CD4-positive, alpha-beta T cell treated with Interleukin-12 subunit alpha and Interleukin-12 subunit beta, for 1 hour (primary cell): ENCODE measurements around the gene MALSU1.

Experiments used
- DNase-seq: peaks from one replicate; pipeline ENCODE4 v3.0.0-alpha.2; 2020

MALSU1 gene

GRCh38 chr7:23298885-23299769 is at the start of gene MALSU1:
Gene MALSU1 (plus strand): TSS chr7:23299339. CDS start chr7:23299353, 14 bp downstream.
- DNase-seq = peak; percentile 96

- no peak for DNase-seq
These were observed 49.7 kb upstream of the MALSU1 start for GRCh38 chr7:23249486-23249885.

- DNase-seq = no peak
These were observed 45.0 kb upstream of the MALSU1 start for GRCh38 chr7:23254051-23254681.

DNA sequence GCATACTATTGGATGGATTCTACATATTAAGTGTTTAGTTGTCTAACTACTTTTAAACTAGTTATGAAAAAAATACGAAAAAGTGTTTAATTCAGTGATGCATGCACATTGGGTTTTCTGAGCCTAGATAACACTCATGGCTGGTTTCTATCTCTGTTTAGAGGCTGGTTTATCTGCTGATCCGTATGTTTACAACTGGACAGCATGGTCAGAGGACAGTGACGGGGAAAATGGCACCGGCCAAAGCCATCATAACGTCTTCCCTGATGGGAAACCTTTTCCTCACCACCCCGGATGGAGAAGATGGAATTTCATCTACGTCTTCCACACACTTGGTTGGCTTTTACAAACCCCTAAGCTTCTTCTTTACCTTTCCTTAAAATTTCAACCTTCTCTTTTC is 42.4 kb upstream of the MALSU1 start:
- no peak for DNase-seq

GRCh38 chr7:23260371-23260770 is 38.8 kb upstream of the MALSU1 start:
- no peak for DNase-seq

GRCh38 chr7:23261843-23262452 is 37.2 kb upstream of the MALSU1 start:
- peak; percentile 53 for DNase-seq

DNA sequence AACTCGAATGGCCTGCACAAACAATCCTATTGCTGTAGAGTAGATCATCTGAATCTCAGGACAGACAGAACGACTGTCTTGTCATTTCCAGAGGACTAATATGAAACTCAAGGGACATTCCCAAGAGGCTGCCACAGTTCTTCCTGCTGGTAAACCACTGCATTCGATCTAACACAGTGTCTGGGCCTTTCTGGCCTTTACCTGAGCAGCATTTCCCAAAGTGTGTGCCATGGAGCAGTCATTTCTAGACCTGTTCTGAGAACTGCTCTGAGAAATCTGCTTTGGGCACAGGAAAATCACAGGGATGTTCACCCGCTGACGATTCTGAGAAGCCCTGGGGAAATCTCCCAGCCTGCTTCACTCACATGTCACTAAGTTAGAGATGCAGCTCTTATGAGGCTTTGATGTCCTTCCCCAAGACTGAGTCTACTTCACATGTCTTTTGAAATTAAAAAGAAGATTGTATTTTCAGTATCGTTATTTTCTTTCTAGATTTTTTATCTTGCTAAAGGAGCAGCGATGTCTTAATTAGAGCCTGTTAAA is 34.2 kb upstream of the MALSU1 start:
- DNase-seq = no peak

GRCh38 chr7:23266918-23267317 is 32.2 kb upstream of the MALSU1 start:
- no peak for DNase-seq

- DNase-seq = no peak
These were observed 31.8 kb upstream of the MALSU1 start for GRCh38 chr7:23267357-23267756.

DNA sequence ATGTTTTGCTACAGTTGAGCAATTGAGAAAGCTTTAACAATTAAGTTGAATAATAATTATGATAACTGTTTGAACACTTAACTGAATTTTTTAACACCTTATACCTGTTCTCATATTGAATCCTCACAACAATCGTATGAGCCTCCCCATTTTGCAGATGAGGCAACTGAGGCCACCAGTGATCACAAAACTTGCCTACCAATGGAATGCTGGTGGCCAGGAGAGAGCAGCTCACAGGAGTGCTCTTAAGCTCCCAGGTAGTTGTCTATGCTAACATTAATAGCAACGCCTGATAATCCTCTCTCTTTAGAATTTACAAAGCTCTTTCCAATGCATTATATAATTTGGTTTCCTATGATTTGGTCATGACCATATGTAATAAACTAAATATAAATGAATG is 31.0 kb upstream of the MALSU1 start:
- no peak for DNase-seq

- no peak for DNase-seq
These were observed 30.4 kb upstream of the MALSU1 start for GRCh38 chr7:23268746-23269145.

- DNase-seq = no peak
These were observed 26.9 kb upstream of the MALSU1 start for GRCh38 chr7:23272275-23272674.

- DNase-seq = peak; percentile 85
These were observed 26.0 kb upstream of the MALSU1 start for GRCh38 chr7:23273141-23273599.

DNA sequence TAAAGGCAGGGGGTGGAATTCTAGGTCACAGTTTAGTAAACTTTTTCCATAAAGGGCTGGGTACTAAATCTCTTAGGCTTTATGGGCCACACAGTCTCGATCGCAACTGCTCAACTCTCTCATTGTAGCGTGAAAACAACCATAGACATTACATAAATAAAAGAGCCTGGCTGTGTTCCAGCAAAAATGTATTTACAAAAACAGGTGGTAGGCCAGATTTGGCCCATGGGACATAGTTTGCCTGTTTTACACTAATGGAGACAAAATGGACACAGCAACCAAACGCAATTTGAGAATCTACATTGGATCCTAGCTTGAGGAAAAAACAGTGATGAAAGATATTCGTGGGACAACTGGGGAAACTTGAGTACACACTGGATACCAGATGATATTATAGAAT is 23.2 kb upstream of the MALSU1 start:
- DNase-seq = no peak

DNA sequence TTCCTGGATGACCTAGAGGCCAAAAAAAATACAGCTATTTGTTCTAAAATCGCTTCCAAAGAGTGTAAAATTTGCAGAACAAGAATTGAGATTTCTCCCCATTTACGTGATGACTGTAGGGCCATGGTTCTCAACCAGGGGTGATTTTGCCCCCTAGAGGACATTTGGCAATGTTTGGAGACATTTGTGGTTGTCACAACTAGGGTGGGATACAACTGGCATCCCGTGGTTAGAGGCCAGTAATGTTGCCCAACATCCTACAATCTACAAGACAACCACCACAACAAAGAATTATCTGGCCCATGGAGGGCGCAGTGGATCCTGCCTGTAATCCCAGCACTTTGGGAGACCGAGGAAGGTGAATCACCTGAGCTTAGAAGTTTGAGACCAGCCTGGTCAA is 22.8 kb upstream of the MALSU1 start:
- no peak for DNase-seq

GRCh38 chr7:23276947-23277346 is 22.2 kb upstream of the MALSU1 start:
- no peak for DNase-seq

DNA sequence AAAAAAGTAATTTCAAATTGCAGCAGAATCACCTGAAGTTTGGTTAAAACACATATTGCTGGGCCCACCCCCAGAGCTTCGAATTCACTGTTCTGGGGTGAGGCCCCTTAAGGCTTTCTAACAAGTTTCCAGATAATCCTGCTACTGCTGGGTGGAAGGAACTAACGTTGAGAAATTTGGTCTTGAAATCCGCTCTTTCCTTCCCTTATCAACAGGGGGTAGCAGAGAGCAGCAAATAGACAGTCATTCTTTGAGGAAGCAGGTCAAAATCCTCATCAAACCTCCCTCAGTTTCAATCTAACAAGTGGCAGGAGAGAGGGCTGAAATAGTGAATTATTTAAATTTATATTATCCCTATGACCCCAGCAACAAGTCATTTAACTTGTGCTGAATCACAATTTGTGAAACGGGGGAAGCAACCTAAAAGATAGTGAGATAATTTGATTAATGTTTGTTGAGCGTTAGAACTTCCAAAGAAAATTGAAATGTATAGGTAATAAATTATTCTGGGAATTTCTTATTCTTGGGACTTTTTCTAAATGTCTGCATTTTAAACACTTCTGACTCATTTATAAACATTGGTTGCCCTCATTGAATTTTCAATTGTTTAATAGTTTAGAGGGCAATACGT is 21.7 kb upstream of the MALSU1 start:
- peak; percentile 68 for DNase-seq

- DNase-seq = no peak
These were observed 19.2 kb upstream of the MALSU1 start for GRCh38 chr7:23279819-23280525.

DNA sequence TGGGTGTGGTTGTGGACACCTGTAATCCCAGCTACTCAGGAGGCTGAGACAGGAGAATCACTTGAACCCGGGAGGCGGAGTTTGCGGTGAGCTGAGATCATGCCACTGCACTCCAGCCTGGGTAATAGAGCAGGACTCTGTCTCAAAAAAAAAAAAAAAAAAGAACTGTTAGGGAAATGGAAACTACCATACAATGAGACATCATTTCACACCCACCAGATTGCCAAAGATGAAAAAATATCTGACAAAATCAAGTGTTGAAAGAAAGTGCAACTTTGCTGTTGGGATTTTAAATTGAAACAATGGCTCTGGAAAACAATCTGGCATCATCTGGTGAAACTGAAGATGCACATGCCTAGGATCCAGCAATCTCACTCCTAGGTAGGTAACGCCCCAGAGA is 16.1 kb upstream of the MALSU1 start:
- DNase-seq = no peak

DNA sequence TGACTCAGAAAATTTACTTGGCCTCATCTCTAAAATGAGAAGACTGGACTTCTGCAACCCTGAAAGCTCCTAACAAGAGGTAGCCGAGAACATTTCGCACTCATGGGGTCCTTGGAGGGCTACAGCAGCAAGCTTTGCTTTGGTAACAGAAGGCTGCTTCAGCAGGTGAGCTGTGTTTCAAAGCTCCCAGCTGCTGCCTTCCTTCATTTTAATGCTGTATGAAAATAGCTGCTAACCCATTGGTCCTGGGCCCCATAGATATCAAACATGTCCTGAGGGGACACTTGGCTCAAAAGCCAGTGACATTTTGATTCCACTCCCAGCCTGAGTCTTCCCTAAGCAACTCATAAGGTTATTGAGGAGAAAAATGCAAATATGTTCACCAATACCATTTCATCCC is 14.3 kb upstream of the MALSU1 start:
- no peak for DNase-seq

- no peak for DNase-seq
These were observed 13.2 kb upstream of the MALSU1 start for GRCh38 chr7:23285657-23286646.
